NCI-H187 treated with DMSO at 0.1 percent for 48 hours (cell line): ENCODE measurements around the gene CCDC28B.
A peak's percentile ranks its signal among the peaks of the same experiment; 100 is the strongest.
"Not testable (repeated sequence)": the region's sequence is repeated elsewhere in the genome, so short reads cannot be mapped to it uniquely, and the experiment has no call there.

Experiments
- DNase-seq: peaks from one replicate; lab custom pipeline; 2025; lab: John Stamatoyannopoulos, UW

CCDC28B gene

DNA sequence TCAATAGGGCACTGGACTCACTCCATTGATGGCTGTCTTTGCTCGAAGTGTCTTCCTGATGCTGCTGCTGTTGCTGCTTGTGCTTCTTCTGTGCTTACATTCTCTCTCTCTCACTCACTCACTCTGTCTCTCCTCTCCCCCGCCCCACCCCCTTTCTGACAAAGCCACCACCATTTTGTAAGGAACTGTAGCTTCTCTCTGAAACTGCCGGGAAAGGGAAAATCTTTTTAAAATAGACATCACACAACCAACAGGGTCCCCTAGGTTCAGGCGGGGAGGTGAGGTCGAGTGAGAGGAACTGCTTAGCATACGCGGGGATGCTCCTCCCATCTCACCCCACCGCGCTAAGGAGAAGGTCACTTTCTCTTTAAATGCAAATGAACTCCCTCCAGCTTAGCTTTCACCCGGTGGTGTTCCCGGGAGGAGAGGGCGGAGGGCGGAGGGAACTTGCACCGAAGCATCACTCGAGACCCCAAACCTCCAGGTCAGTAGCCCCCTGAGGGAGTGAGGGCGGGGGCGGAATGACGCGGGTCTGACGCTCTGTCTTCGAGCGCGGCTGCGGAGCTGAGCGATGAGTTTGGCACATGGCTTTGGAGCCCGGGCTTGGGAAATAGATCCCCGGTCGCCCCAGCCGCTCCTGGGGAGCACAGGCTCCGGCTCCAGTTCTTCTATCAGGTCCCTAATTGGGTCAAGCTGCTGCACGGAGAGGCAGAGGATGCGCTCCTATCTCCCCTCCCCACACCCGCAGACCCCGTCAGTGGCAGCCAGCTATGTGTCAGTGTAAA is at the start of gene CCDC28B:
Gene CCDC28B (plus strand): TSS at position 370 of the 785 bp plus-strand sequence. CDS start 1,341 bp downstream, outside the sequence.
- DNase-seq: peak; percentile 50

DNA sequence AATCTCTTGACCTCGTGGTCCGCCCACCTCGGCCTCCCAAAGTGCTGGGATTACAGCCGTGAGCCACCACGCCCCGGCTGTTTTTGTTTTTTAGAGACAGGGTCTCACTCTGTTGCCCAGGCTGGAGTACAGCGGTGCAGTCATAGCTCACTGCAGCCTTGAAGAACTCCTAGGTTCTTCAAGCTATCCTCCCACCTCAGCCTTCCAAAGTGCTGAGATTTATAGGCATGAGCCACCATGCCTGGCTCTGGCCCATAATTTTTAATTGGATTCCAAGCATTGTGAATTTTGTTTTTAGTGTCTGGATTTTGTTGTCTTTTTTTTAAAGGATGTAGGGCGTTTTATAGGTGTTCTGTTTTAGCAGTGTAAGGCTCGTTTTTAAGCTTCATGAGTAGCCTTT is 49.5 kb upstream of the CCDC28B start:
- DNase-seq: no peak

- DNase-seq: no peak
Measured at GRCh38 chr1:32151319-32151787, 49.0 kb upstream of the CCDC28B start.

DNA sequence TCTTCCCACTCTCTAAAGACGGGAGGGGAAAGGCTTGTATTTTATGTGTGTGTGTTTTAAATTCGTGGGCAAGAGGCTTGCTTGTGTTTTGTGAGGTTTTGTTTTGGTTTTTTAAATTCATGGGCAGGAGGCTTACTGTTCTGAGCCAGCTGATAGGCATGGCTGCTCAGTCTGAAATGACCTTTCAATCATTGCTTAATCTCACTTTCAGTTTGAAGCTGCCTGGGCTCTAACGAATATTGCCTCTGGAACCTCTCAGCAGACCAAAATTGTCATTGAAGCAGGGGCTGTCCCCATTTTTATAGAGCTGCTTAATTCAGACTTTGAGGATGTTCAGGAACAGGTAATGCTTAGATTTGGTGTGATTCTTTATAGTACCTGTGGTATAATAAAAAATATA is 41.2 kb upstream of the CCDC28B start:
- no peak for DNase-seq

DNA sequence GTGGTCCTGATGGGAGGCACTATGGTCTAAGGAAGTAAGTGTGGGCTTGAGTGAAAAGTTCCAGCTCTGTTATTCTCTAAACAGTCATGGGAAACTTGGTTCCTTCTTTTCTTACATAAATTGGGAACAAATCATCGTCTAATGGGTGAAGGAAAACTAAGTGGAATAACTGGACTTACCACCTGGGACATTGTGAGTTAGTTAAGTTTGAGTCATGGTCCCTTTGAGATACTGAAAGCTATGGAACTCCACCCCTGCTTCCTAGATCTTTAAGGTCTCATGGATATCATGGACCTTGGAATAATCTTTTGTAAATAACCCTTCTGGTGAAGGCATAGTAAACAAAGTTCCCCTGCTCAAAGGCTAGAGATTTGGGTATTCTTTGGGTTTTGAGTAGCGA is 37.0 kb upstream of the CCDC28B start:
- no peak for DNase-seq

- DNase-seq: not testable (repeated sequence)
Measured at GRCh38 chr1:32165633-32166032, 34.8 kb upstream of the CCDC28B start.

- DNase-seq: no peak
Measured at GRCh38 chr1:32170991-32171390, 29.4 kb upstream of the CCDC28B start.

DNA sequence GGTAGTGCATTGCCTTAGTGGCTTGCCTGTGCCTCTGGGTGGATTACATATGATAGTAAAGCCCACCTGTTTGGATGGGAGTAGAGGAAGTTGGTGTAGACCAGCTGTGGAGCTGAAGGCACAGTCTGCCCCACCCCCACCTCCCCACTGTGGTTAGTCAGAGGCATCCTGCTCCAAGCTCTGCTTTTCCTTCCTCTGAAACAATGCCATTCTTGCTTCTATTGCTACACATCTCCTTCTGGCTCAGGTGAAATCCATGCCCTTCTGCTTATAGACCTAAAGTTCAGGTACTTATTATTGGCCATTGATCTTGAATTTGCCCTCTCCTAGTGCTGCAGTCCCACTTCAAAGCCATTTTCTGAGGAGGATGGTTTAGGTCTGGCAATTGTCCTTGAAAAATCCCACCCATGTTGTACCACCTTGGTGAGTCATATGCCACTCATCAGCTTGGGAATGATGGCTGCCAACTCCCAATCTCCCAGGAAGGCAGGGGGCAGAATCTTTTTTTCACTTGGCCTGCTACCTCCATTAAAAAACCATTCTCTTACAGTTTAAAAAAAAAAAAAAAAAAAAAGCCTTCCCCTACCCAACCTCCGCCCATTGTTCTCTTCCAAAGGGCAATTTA is 27.7 kb upstream of the CCDC28B start:
- DNase-seq: no peak

- DNase-seq: no peak
Measured at GRCh38 chr1:32178380-32179192, 21.8 kb upstream of the CCDC28B start.

DNA sequence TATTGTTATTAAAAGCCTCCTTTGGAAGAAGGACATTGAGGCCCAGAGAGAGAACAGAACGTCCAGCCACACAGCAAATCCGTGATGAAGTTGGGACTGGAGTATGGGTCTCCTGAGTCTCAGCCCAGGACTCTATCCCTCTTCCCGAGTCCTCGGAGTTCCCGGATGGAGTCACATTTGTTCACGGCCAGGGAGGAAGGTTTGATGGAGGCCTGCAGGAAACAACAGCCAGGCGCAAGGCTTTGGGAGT is 21.3 kb upstream of the CCDC28B start:
- DNase-seq: no peak

- DNase-seq: peak; percentile 45
Measured at GRCh38 chr1:32179443-32180185, 20.8 kb upstream of the CCDC28B start, which contains the start of gene TXLNA. TXLNA (plus strand) TSS chr1:32179675; CDS start chr1:32180346, 671 bp downstream.

DNA sequence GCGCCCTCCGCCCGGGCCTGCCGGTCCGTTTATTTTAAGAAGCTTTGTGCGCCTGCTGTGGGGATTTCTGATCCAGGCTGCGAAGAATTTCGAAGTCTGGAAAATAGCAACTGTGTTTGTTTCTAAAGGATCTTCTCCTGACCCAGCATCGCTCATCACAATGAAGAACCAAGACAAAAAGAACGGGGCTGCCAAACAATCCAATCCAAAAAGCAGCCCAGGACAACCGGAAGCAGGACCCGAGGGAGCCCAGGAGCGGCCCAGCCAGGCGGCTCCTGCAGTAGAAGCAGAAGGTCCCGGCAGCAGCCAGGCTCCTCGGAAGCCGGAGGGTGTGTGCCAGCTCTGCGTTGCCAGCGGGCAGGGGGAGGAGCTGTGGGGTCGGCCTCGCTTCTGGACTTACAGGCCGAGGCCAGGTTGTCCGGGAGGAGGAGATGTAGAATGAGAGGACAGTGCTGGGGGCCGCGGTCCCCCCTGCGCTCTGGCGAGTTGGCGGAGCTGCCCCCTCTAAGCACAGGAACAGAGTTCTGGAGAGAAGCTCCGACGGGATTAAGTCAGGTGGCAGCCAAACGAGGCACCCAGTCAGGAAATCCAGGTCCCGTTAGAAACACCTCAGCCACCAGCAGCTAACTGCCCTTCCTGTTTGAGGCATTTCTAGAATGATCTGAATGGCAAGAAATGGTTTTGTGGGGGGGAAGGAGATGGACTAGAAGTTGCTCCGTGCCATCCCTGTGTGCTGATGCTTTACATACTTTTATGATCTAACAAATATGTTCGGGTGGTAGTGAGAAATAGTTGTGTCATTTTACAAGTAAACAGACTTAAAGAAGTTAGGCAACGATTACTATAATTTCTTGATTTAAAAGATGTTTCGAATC is 20.0 kb upstream of the CCDC28B start:
- no peak for DNase-seq

DNA sequence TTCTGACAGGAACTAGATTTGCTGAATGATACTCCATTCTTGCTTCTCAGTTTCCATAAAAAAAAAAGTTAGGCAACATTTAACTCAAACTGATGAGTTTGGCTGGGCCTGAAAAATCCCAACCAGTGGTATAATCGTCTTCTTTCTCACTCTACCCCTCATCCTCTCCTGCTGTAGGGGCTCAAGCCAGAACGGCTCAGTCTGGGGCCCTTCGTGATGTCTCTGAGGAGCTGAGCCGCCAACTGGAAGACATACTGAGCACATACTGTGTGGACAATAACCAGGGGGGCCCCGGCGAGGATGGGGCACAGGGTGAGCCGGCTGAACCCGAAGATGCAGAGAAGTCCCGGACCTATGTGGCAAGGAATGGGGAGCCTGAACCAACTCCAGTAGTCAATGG is 19.3 kb upstream of the CCDC28B start:
- no peak for DNase-seq

- no peak for DNase-seq
Measured at GRCh38 chr1:32181563-32181962, 18.8 kb upstream of the CCDC28B start.

GRCh38 chr1:32182060-32182459 is 18.3 kb upstream of the CCDC28B start:
- no peak for DNase-seq

DNA sequence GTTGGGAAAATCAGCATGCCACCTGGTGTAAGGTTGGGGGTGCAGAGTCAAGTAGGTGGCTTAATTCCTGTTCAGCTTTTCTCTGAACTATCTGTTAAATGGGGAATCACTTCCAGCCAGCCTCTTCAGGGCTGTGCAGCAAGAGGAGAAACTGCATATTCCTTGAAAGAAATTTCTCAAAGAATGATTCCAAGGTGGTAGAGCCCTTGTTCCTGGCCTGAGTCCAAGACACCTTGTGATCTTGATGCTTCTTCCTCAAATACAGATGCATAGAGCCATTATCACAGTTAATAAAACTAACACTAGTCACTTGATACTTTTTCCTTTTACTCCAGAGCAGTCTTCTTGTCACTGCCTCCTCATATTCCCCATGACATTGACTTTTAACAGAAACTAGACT is 15.7 kb upstream of the CCDC28B start:
- DNase-seq: no peak

DNA sequence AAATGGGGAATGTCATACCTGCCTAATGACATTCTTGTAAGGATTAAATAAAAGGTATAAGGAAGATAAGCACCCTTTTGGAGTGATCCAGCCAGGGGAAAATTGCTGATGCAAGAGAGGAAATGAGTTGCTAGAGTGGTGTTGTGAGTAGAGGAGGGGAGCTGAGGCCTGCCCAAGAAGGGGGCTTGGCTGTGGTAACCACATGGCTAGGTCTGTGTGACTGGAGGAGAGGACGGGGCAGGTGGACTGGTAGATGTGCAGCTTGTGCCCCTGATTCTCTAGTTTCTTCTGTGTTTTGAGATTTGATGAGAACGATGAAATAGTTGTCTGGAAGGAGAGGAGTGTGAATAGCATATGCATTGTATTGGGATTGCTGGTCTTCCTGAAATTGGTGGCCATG is 14.3 kb upstream of the CCDC28B start:
- DNase-seq: no peak

DNA sequence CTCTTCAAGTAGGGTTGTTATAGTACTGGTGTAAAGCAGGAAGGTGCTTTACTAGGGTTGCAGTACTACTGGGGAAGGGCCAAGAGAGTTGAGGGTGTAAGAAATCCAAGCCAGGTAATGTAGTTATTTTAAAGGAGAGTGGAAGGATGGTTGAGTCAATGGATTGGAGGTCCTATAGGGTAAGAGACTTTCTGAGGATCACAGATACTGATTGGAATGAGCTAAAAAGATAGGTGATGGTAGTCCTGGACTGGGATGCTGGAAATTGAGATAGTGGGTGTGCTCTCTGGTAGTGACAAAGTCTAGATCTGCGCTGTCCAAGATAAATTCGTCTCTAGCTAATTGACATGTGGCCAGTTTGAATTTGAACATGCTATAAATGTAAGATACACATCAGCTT is 13.9 kb upstream of the CCDC28B start:
- DNase-seq: no peak

DNA sequence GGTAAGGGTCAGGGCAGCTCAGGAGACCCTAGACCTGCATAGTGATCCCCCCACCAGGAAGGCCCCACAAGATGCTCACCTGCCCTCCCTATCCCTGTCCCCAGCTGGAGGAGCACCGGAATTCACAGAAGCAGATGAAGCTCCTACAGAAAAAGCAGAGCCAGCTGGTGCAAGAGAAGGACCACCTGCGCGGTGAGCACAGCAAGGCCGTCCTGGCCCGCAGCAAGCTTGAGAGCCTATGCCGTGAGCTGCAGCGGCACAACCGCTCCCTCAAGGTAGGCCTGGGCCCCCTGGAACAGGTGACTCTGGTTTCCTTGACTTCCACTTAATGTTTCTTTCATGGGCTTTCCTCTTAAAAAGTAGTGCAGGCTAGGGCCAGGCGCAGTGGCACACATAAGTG is 12.5 kb upstream of the CCDC28B start:
- DNase-seq: no peak

GRCh38 chr1:32192220-32192948 is 8.0 kb upstream of the CCDC28B start:
- no peak for DNase-seq

GRCh38 chr1:32194984-32195383 is 5.4 kb upstream of the CCDC28B start:
- DNase-seq: no peak
